CD14-positive monocyte (primary cell): ENCODE measurements around the gene CREBBP. TPM values are rescaled to one million over a fixed set of nuclear protein-coding genes. Genes with fewer than 3 reads are reported as not detected.

ENCODE experiments used
- DNase-seq, 3 donors: peaks; one replicate each; pipeline ENCODE4 v3.0.0-alpha.2; 2011 to 2022
- H2AFZ ChIP-seq: 2 replicates; pipeline ENCODE4 v1.6.0; 2012; ENCODE audit warnings: mild to moderate bottlenecking, low read depth, low read length, inconsistent platforms; ENCODE audit not compliant: insufficient read depth, poor library complexity, severe bottlenecking
- H3K27ac ChIP-seq, 2 donors: 1 replicate in 1 of 2; 2 replicates in 1 of 2; pipeline ENCODE4 v1.5.1; 2012 to 2013; ENCODE audit warnings: low read length in 2 of 2, control low read depth in 1 of 2, inconsistent platforms in 1 of 2, low read depth in 1 of 2, mild to moderate bottlenecking in 1 of 2
- H3K27me3 ChIP-seq, 2 donors: one replicate each; pipeline versions ENCODE4 v1.6.0 to v1.6.1; 2011 to 2013; ENCODE audit warnings: low read length in 2 of 2; ENCODE audit not compliant: control insufficient read depth in 2 of 2, insufficient read depth in 2 of 2
- H3K36me3 ChIP-seq, 2 donors: replicated peaks in 1 of 2; 1 replicate in 1 of 2; 2 replicates in 1 of 2; pipeline versions ENCODE4 v1.5.1 to v1.6.1; 2012 to 2013; ENCODE audit warnings: low read length in 2 of 2, control low read depth in 1 of 2, inconsistent platforms in 1 of 2, mild to moderate bottlenecking in 1 of 2; ENCODE audit not compliant: insufficient read depth in 2 of 2, control insufficient read depth in 1 of 2
- H3K4me1 ChIP-seq, 2 donors: 1 replicate in 1 of 2; 2 replicates in 1 of 2; pipeline versions ENCODE4 v1.5.1 to v1.6.1; 2012 to 2013; ENCODE audit warnings: low read length in 2 of 2, control low read depth in 1 of 2, inconsistent platforms in 1 of 2, mild to moderate bottlenecking in 1 of 2, moderate library complexity in 1 of 2; ENCODE audit not compliant: insufficient read depth in 2 of 2, control insufficient read depth in 1 of 2
- H3K4me2 ChIP-seq: replicated peaks from 2 replicates; pipeline ENCODE3; 2012; ENCODE audit warnings: low read length, moderate library complexity, mild to moderate bottlenecking; ENCODE audit not compliant: poor library complexity, severe bottlenecking; ENCODE audit errors: extremely low read depth
- H3K4me3 ChIP-seq, 3 experiments: fragments of 200-600 bp in 1 of 3; sonication (generic) in 1 of 3; replicated peaks in 1 of 3; 1 replicate in 2 of 3; 2 replicates in 1 of 3; pipeline ENCODE4 v1.5.1; 2011 to 2013; ENCODE audit warnings: low read length in 3 of 3, mild to moderate bottlenecking in 3 of 3, control low read depth in 2 of 3, low read depth in 2 of 3, inconsistent platforms in 1 of 3, moderate library complexity in 1 of 3
- H3K79me2 ChIP-seq: 2 replicates; pipeline ENCODE4 v1.6.0; 2012; ENCODE audit warnings: mild to moderate bottlenecking, control low read depth, inconsistent platforms, low read length, moderate library complexity; ENCODE audit not compliant: insufficient read depth
- H3K9ac ChIP-seq: 2 replicates; pipeline ENCODE4 v1.6.0; 2017; ENCODE audit warnings: low read length, mild to moderate bottlenecking; ENCODE audit not compliant: insufficient read depth, poor library complexity, severe bottlenecking
- H3K9me3 ChIP-seq, 2 donors: replicated peaks in 1 of 2; 1 replicate in 1 of 2; 2 replicates in 1 of 2; pipeline versions ENCODE4 v1.5.1 to v1.6.1; 2012 to 2013; ENCODE audit warnings: low read length in 2 of 2, control low read depth in 1 of 2; ENCODE audit not compliant: control insufficient read depth in 1 of 2, insufficient read depth in 1 of 2
- H4K20me1 ChIP-seq: 2 replicates; pipeline ENCODE4 v1.6.0; 2012; ENCODE audit warnings: mild to moderate bottlenecking, low read length, control low read depth, moderate library complexity; ENCODE audit not compliant: insufficient read depth
- H3K27ac Mint-ChIP-seq, 7 donors: one replicate each; pipeline ENCODE4 v1.8.0; 2020; ENCODE audit warnings: mild to moderate bottlenecking in 7 of 7, mixed read lengths in 7 of 7, moderate library complexity in 6 of 7, inconsistent platforms in 2 of 7
- H3K27me3 Mint-ChIP-seq, 3 donors: one replicate each; pipeline ENCODE4 v1.8.0; 2021 to 2022; ENCODE audit warnings: low read depth in 3 of 3, mild to moderate bottlenecking in 3 of 3, mixed read lengths in 3 of 3, moderate library complexity in 3 of 3, inconsistent platforms in 1 of 3
- H3K36me3 Mint-ChIP-seq, 2 donors: one replicate each; pipeline ENCODE4 v1.8.0; 2020; ENCODE audit warnings: mixed read lengths in 2 of 2, inconsistent platforms in 1 of 2, mild to moderate bottlenecking in 1 of 2
- H3K4me1 Mint-ChIP-seq: one replicate; pipeline ENCODE4 v1.8.0; 2020; ENCODE audit warnings: mild to moderate bottlenecking, mixed read lengths
- H3K4me3 Mint-ChIP-seq, 2 donors: one replicate each; pipeline ENCODE4 v1.8.0; 2020; ENCODE audit warnings: mild to moderate bottlenecking in 2 of 2, mixed read lengths in 2 of 2, moderate library complexity in 1 of 2
- H3K9me3 Mint-ChIP-seq, 7 donors: one replicate each; pipeline ENCODE4 v1.8.0; 2020 to 2022; ENCODE audit warnings: mixed read lengths in 7 of 7, mild to moderate bottlenecking in 6 of 7, moderate library complexity in 6 of 7, inconsistent platforms in 2 of 7
- WGBS: methylation state at CpG from one replicate; pipeline ENCODE4 v1.1.5; 2013; ENCODE audit warnings: missing lambda C conversion rate; ENCODE audit not compliant: insufficient coverage; 5-methylcytosine and 5-hydroxymethylcytosine counted together
- intact Hi-C, 2 donors: fragments of 100-400 bp; cut with micrococcal nuclease; formaldehyde crosslinking; loops; one replicate each; pipeline versions ENCODE4 v1.15.0 to v1.15.1; 2023
- polyA plus RNA-seq, 3 donors: library from polyadenylated mRNA; depleted of rRNA in 1 of 3; unstranded in 2 of 3; stranded (reverse) in 1 of 3; fragments of 300-500 nt in 2 of 3; fragments of >200 nt in 1 of 3; fragmentation: Illumina TruSeq in 2 of 3; gene quantifications; 1 replicate in 2 of 3; 2 replicates in 1 of 3; pipeline ENCODE4 v1.2.3, GENCODE V29; 2012 to 2021
- TF ChIP-seq, protein P1 (sequence below): fragments of 200-600 bp; IDR thresholded peaks from one replicate; pipeline ENCODE4 v1.8.0; 2022; ENCODE audit warnings: antibody characterized with exemption, mild to moderate bottlenecking

Gene CREBBP
- polyA plus RNA-seq, 3 donors, result 2.1 to 26.9 (median 6.2) TPM

DNA sequence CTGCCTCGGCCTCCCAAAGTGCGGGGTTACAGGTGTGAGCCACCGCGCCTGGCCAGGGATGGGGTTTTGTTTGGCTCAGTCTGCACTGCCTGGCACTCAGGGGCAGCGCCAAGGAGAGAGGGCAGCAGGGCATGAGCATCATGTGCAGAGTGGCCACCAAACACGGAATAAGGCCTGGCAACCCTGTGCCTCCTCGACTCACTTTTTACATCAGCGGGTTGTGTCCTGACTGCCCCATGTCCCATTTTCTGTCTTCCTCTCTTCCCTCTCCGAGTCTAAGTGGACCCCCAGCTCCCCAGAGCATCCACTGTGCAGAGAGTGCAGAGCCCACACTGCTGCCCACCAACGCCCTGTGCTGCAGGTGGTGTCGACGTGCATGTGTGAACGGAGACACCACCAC, 145.0 kb downstream of the CREBBP start:
- peaks cover 0 to 1% (median 0%) of the 10 kb centered on the region in 7 donors for H3K9me3 Mint-ChIP-seq
- Histone ChIP-seq H4K20me1 (peaks cover 95% of the 10 kb centered on the region), H2AFZ (no peak overlapping the region), H3K4me1 (no peaks in the 10 kb centered on the region), H3K4me2 (no peak overlapping the region), H3K27me3 (no peaks in the 10 kb centered on the region), H3K79me2 (peaks cover 4% of the 10 kb centered on the region), H3K9ac (no peak overlapping the region), H3K9me3 (no peaks in the 10 kb centered on the region), H3K4me3 (no peak overlapping the region), H3K27ac (no peak overlapping the region), H3K36me3 (peaks cover 85 to 100% of the 10 kb centered on the region in 2 donors)
- peak overlapping the region in 1 of 7 donors; percentile 21 for H3K27ac Mint-ChIP-seq
- DNase-seq, result no peak
- H3K4me3 Mint-ChIP-seq, result no peak overlapping the region
- over 99% methylated on average over 13 of the region's 13 CpGs for WGBS
- TF ChIP-seq, protein P1, sequence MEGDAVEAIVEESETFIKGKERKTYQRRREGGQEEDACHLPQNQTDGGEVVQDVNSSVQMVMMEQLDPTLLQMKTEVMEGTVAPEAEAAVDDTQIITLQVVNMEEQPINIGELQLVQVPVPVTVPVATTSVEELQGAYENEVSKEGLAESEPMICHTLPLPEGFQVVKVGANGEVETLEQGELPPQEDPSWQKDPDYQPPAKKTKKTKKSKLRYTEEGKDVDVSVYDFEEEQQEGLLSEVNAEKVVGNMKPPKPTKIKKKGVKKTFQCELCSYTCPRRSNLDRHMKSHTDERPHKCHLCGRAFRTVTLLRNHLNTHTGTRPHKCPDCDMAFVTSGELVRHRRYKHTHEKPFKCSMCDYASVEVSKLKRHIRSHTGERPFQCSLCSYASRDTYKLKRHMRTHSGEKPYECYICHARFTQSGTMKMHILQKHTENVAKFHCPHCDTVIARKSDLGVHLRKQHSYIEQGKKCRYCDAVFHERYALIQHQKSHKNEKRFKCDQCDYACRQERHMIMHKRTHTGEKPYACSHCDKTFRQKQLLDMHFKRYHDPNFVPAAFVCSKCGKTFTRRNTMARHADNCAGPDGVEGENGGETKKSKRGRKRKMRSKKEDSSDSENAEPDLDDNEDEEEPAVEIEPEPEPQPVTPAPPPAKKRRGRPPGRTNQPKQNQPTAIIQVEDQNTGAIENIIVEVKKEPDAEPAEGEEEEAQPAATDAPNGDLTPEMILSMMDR, result no peak
- peaks cover 91 to 100% of the 10 kb centered on the region in 2 donors for H3K36me3 Mint-ChIP-seq
- H3K27me3 Mint-ChIP-seq, result peaks cover 0 to 3% (median 0%) of the 10 kb centered on the region in 3 donors
- no peaks in the 10 kb centered on the region for H3K4me1 Mint-ChIP-seq
- intact Hi-C loops, result no loop called here

DNA sequence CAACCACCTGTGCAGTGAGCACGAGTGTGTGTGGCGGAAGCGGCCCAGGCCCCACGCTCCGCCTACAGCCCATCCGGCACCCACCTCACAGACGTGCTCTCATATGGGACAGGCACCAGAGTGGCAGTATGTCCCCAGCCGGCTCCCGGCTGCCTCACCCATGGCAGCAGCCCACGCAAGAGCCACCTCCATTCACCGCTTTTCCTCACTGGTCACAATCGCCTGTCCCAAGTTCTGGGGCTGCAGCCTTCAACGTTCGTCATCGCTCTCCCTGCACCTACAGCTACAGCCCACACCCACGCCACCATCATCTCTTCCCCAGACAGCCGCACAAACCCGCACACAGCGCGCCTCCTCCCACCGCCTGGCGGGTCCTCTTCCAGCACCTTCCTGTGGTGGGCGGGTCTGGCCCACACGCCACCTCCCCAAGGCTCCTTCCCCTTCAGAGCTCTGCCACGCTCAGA, 145.7 kb downstream of the CREBBP start:
- H3K9ac ChIP-seq, result no peak overlapping the region
- DNase-seq, result no peak
- H3K27ac ChIP-seq, result no peak overlapping the region
- intact Hi-C loops, result no loop called here
- H3K4me1 ChIP-seq, result no peaks in the 10 kb centered on the region
- H3K4me2 ChIP-seq, result no peak overlapping the region
- TF ChIP-seq, protein P1, result no peak
- Mint-ChIP-seq H3K27ac (peak overlapping the region in 1 of 7 donors; percentile 52), H3K9me3 (peaks cover 0 to 1% (median 0%) of the 10 kb centered on the region in 7 donors), H3K36me3 (peaks cover 92 to 100% of the 10 kb centered on the region in 2 donors), H3K27me3 (peaks cover 0 to 3% (median 0%) of the 10 kb centered on the region in 3 donors), H3K4me3 (no peak overlapping the region), H3K4me1 (no peaks in the 10 kb centered on the region)
- no peak overlapping the region for H3K4me3 ChIP-seq
- no peaks in the 10 kb centered on the region for H3K9me3 ChIP-seq
- H3K36me3 ChIP-seq, result peaks cover 85 to 100% of the 10 kb centered on the region in 2 donors
- 96% methylated on average over 18 of the region's 25 CpGs for WGBS
- peaks cover 4% of the 10 kb centered on the region for H3K79me2 ChIP-seq
- H3K27me3 ChIP-seq, result no peaks in the 10 kb centered on the region
- peaks cover 95% of the 10 kb centered on the region for H4K20me1 ChIP-seq
- no peak overlapping the region for H2AFZ ChIP-seq
